ENCODE data around the gene SMAP1. TPM values are rescaled to one million over a fixed set of nuclear protein-coding genes. Genes with fewer than 3 reads are reported as not detected.

SMAP1 gene
- total RNA-seq, 1 experiment from 2014 or later: 36.1 TPM

GRCh38 chr6:70823651-70824050 is 156.0 kb downstream of the SMAP1 start:
- TF ChIP-seq, protein P1, sequence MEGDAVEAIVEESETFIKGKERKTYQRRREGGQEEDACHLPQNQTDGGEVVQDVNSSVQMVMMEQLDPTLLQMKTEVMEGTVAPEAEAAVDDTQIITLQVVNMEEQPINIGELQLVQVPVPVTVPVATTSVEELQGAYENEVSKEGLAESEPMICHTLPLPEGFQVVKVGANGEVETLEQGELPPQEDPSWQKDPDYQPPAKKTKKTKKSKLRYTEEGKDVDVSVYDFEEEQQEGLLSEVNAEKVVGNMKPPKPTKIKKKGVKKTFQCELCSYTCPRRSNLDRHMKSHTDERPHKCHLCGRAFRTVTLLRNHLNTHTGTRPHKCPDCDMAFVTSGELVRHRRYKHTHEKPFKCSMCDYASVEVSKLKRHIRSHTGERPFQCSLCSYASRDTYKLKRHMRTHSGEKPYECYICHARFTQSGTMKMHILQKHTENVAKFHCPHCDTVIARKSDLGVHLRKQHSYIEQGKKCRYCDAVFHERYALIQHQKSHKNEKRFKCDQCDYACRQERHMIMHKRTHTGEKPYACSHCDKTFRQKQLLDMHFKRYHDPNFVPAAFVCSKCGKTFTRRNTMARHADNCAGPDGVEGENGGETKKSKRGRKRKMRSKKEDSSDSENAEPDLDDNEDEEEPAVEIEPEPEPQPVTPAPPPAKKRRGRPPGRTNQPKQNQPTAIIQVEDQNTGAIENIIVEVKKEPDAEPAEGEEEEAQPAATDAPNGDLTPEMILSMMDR (IDR thresholded peaks at IDR 0.05; ENCODE audit: insufficient read depth in 1 of 2, low read depth in 1 of 2, low read length in 1 of 2, severe bottlenecking in 1 of 2, unreplicated experiment in 1 of 2): no peak
- no peak overlapping the region for H3K4me3 Mint-ChIP-seq (ENCODE audit: unreplicated experiment)
- no TSS peak for BruUV-seq (replicated peaks)
- no peak overlapping the region for H3K27ac Mint-ChIP-seq (ENCODE audit: unreplicated experiment)
- POLR2A ChIA-PET: no interaction called here
- H3K36me3 Mint-ChIP-seq (ENCODE audit: insufficient read depth, unreplicated experiment): peaks cover 4% of the 10 kb centered on the region
- H3K4me1 ChIP-seq: no peaks in the 10 kb centered on the region
- H3K27me3 Mint-ChIP-seq (ENCODE audit: insufficient read depth, unreplicated experiment): no peaks in the 10 kb centered on the region
- no peaks in the 10 kb centered on the region for H3K36me3 ChIP-seq (ENCODE audit: control insufficient read depth, insufficient read depth, low read length)
- CTCF ChIA-PET: interaction anchor here (0.7 kb wide), 1 partner anchor 60 kb away, joined by 3 read pairs; no protein-coding TSS in a partner anchor
- H3K9me3 ChIP-seq: no peaks in the 10 kb centered on the region
- no peaks in the 10 kb centered on the region for H3K4me1 Mint-ChIP-seq (ENCODE audit: low read depth, unreplicated experiment)
- peaks cover 12% of the 10 kb centered on the region for H3K9me3 Mint-ChIP-seq (ENCODE audit: unreplicated experiment)
- no peak for DNase-seq
- no peaks in the 10 kb centered on the region for H3K27me3 ChIP-seq (replicated peaks; ENCODE audit: control insufficient read depth, insufficient read depth, low read length)
- no peak overlapping the region for H3K4me3 ChIP-seq (ENCODE audit: low read depth, low read length)
- intact Hi-C loops (cut with micrococcal nuclease; ENCODE audit: unreplicated experiment): no loop called here

DNA sequence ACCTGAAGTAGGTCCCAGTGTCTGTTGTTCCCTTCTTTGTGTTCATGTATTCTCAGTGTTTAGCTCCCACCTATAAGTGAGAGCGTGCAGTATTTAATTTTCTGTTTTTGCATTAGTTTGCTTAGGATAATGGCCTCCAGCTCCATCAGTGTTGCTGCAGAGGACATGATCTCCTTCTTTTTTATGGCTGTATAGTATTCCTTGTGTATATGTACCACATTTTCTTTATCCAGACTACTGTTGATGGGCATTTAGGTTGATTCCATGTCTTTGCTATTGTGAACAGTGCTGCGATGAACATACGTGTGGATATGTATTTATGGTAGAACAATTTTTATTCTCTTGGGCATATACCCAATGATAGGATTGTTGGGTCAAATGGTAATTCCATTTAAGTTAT is 163.7 kb downstream of the SMAP1 start:
- no peaks in the 10 kb centered on the region for H3K36me3 Mint-ChIP-seq (ENCODE audit: insufficient read depth, unreplicated experiment)
- H3K36me3 ChIP-seq (ENCODE audit: control insufficient read depth, insufficient read depth, low read length): no peaks in the 10 kb centered on the region
- TF ChIP-seq, protein P1 (IDR thresholded peaks at IDR 0.05; ENCODE audit: insufficient read depth in 1 of 2, low read depth in 1 of 2, low read length in 1 of 2, severe bottlenecking in 1 of 2, unreplicated experiment in 1 of 2): no peak
- no peak for DNase-seq
- no peaks in the 10 kb centered on the region for H3K9me3 ChIP-seq
- no peak overlapping the region for H3K4me3 Mint-ChIP-seq (ENCODE audit: unreplicated experiment)
- BruUV-seq (replicated peaks): no TSS peak
- no peaks in the 10 kb centered on the region for H3K27me3 ChIP-seq (replicated peaks; ENCODE audit: control insufficient read depth, insufficient read depth, low read length)
- H3K4me3 ChIP-seq (ENCODE audit: low read depth, low read length): no peak overlapping the region
- ChIA-PET POLR2A (no interaction called here), CTCF (no interaction called here)
- H3K27ac Mint-ChIP-seq (ENCODE audit: unreplicated experiment): no peak overlapping the region
- H3K4me1 Mint-ChIP-seq (ENCODE audit: low read depth, unreplicated experiment): no peaks in the 10 kb centered on the region
- H3K9me3 Mint-ChIP-seq (ENCODE audit: unreplicated experiment): no peaks in the 10 kb centered on the region
- no peaks in the 10 kb centered on the region for H3K27me3 Mint-ChIP-seq (ENCODE audit: insufficient read depth, unreplicated experiment)
- H3K4me1 ChIP-seq: no peaks in the 10 kb centered on the region
- intact Hi-C loops (cut with micrococcal nuclease; ENCODE audit: unreplicated experiment): no loop called here

DNA sequence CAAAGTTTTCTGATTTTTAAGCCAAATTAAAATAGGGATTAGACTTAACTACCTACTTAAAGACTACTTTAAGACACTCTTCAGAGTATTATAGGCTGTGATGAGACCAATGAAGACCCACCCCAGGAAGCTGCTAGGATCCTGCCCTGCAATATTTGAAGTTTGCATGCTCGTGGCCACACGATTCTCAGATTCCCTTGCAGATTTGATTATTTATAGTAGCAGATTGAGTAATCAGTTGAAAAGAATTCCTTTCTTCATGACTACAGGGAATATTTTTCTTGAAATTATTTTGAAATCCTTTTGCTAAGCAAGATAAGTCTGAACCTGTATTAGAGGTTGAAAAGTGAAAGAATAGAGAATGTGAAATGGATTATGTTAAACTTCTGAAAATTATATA is 166.8 kb downstream of the SMAP1 start:
- no peaks in the 10 kb centered on the region for H3K27me3 ChIP-seq (replicated peaks; ENCODE audit: control insufficient read depth, insufficient read depth, low read length)
- no peaks in the 10 kb centered on the region for H3K36me3 ChIP-seq (ENCODE audit: control insufficient read depth, insufficient read depth, low read length)
- no peaks in the 10 kb centered on the region for H3K9me3 ChIP-seq
- no peak overlapping the region for H3K27ac Mint-ChIP-seq (ENCODE audit: unreplicated experiment)
- BruUV-seq (replicated peaks): no TSS peak
- H3K4me1 ChIP-seq: no peaks in the 10 kb centered on the region
- CTCF ChIA-PET: no interaction called here
- peaks cover 5% of the 10 kb centered on the region for H3K4me1 Mint-ChIP-seq (ENCODE audit: low read depth, unreplicated experiment)
- H3K9me3 Mint-ChIP-seq (ENCODE audit: unreplicated experiment): no peaks in the 10 kb centered on the region
- TF ChIP-seq, protein P1 (IDR thresholded peaks at IDR 0.05; ENCODE audit: insufficient read depth in 1 of 2, low read depth in 1 of 2, low read length in 1 of 2, severe bottlenecking in 1 of 2, unreplicated experiment in 1 of 2): no peak
- H3K4me3 ChIP-seq (ENCODE audit: low read depth, low read length): no peak overlapping the region
- H3K36me3 Mint-ChIP-seq (ENCODE audit: insufficient read depth, unreplicated experiment): no peaks in the 10 kb centered on the region
- DNase-seq: no peak
- intact Hi-C loops (cut with micrococcal nuclease; ENCODE audit: unreplicated experiment): no loop called here
- no peak overlapping the region for H3K4me3 Mint-ChIP-seq (ENCODE audit: unreplicated experiment)
- H3K27me3 Mint-ChIP-seq (ENCODE audit: insufficient read depth, unreplicated experiment): no peaks in the 10 kb centered on the region
- POLR2A ChIA-PET: interaction anchor here (0.6 kb wide), 1 partner anchor 327 kb away, joined by 3 read pairs; no protein-coding TSS in a partner anchor

Measured in Caco-2 (cell line).